ENCODE results near the gene TBX19. TPM values are rescaled to one million over a fixed set of nuclear protein-coding genes. Genes with fewer than 3 reads are reported as not detected.

The TBX19 gene
- total and polyA plus RNA-seq, 8 donors = 1.8 to 8.2 (median 5.1) TPM

DNA sequence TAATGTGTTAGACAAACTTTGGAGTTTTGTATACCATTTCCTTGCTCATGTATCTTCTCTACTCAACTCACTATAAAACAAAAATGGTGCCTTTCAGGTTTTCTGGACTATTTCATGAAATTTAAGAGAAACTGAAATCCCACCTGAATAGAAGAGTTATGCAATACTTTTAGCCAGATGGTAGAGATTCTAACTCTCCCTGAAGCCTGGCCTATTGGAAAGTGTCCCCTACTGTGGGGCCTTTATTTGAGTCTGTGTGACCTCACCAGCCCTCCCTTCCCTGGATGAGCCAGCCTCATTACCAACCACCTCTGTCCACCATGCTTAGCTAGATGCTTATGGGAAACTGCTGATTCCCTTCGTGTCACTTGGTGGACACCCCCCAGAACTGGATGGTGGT lies 35.5 kb downstream of the TBX19 start:
- Histone ChIP-seq H3K27ac (no peak overlapping the region), H3K4me3 (no peak overlapping the region), H3K4me1 (no peaks in the 10 kb centered on the region), H3K27me3 (no peaks in the 10 kb centered on the region), H3K36me3 (no peaks in the 10 kb centered on the region), H3K9me3 (no peaks in the 10 kb centered on the region)
- DNase-seq = no peak
- no peak for TF ChIP-seq CTCF (IDR thresholded peaks at IDR 0.05)
- no peak for ATAC-seq
- intact Hi-C loops (cut with DNase I) = no loop called here

DNA sequence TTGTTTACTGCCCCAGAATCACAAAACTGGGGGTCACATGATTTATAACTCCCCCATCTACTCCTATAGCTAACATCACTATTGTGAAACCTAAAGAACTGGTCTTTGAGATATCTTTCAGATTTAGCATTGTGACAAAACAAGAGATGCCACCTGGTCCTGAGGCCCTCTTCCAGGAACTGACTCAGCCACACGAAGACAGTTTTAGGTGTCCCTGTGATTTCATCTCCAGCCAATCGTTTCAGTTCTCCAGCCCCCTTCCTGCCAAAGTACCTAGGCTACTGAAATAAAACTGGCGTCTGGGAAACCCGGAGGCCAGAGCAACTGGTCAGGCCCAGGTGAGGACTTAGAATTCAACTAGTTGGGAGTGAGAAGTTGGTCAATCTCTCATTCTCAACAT lies 36.6 kb downstream of the TBX19 start:
- DNase-seq = no peak
- no peaks in the 10 kb centered on the region for H3K4me1 ChIP-seq
- no peak overlapping the region for H3K27ac ChIP-seq
- H3K27me3 ChIP-seq = no peaks in the 10 kb centered on the region
- no peaks in the 10 kb centered on the region for H3K36me3 ChIP-seq
- TF ChIP-seq CTCF (IDR thresholded peaks at IDR 0.05) = no peak
- H3K9me3 ChIP-seq = no peaks in the 10 kb centered on the region
- intact Hi-C loops (cut with DNase I) = no loop called here
- H3K4me3 ChIP-seq = no peak overlapping the region
- ATAC-seq = no peak

DNA sequence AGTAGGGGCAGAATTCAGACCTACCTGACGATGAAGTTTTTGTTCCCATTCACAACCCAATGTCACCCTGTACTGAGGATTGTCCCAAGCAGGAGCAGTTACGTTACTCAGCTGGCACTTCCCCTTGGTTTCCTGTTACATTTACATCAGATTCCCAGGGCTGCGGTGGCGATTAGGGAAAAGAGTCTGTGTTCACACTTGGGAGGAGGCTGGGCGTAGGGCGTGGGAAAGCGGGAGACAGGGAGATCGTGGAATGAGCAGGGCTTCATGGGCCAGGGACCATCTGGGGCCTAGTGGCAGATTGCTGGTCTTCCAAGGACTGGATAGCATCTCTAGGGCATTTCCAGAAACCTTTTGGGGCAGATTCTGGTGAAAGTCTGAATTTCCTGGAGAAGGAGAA lies 39.0 kb downstream of the TBX19 start:
- no peak for ATAC-seq
- Histone ChIP-seq H3K27me3 (no peaks in the 10 kb centered on the region), H3K4me1 (no peaks in the 10 kb centered on the region), H3K4me3 (no peak overlapping the region), H3K36me3 (no peaks in the 10 kb centered on the region), H3K9me3 (no peaks in the 10 kb centered on the region), H3K27ac (no peak overlapping the region)
- no peak for DNase-seq
- TF ChIP-seq CTCF (IDR thresholded peaks at IDR 0.05) = no peak
- intact Hi-C loops (cut with DNase I) = no loop called here

DNA sequence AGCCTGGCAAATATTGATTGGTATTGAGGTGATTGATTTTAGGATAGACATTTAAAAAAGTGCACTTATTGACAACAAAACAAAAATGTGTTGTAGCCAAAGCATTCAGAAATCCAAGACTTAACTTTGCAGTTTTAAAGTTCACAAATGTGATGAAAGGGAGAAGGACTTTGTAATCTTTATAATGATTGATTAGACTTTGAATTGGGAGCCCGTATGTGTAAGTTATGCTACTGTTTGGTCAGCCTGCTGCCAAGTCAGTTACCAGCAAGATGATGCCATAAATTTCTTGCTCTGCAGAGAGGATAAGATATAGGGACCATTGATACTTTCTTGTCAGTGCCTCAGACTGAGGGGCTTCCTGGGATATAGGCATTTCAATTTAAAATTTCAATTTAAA lies 39.5 kb downstream of the TBX19 start:
- DNase-seq (no peak), ATAC-seq (no peak)
- intact Hi-C loops (cut with DNase I) = no loop called here
- Histone ChIP-seq H3K4me3 (no peak overlapping the region), H3K27me3 (no peaks in the 10 kb centered on the region), H3K9me3 (no peaks in the 10 kb centered on the region), H3K4me1 (no peaks in the 10 kb centered on the region), H3K27ac (peak overlapping the region in 1 of 2 donors; percentile 35), H3K36me3 (no peaks in the 10 kb centered on the region)
- no peak for TF ChIP-seq CTCF (IDR thresholded peaks at IDR 0.05)

GRCh38 chr1:168320800-168321450 lies 40.2 kb downstream of the TBX19 start:
- peak; percentile 88 for ATAC-seq
- Histone ChIP-seq H3K36me3 (no peaks in the 10 kb centered on the region), H3K27ac (peak overlapping the region in 1 of 2 donors; percentile 53), H3K27me3 (no peaks in the 10 kb centered on the region), H3K4me1 (no peaks in the 10 kb centered on the region), H3K4me3 (no peak overlapping the region), H3K9me3 (no peaks in the 10 kb centered on the region)
- intact Hi-C loops (cut with DNase I) = no loop called here
- TF ChIP-seq CTCF (IDR thresholded peaks at IDR 0.05) = no peak
- DNase-seq = peak in 2 of 4 donors; percentile 46 to 65

Data from left lung (tissue), 10 donors.